Measurements from ENCODE around the gene VPS4B. TPM values are rescaled to one million over a fixed set of nuclear protein-coding genes. Genes with fewer than 3 reads are reported as not detected.

The VPS4B gene
- polyA plus RNA-seq, 3 donors: 15.4 to 48.8 (median 26.7) TPM

- H3K79me2 ChIP-seq (ENCODE audit: insufficient read depth, low read length): no peaks in the 10 kb centered on the region
- WGBS (ENCODE audit: insufficient coverage): 94% methylated on average over 3 of the region's 5 CpGs
- no peak overlapping the region for H3K9ac ChIP-seq (ENCODE audit: insufficient read depth, low read length, poor library complexity, severe bottlenecking)
- Mint-ChIP-seq H3K36me3 (peaks cover 60 to 71% of the 10 kb centered on the region in 2 donors), H3K9me3 (no peaks in the 10 kb centered on the region), H3K27ac (no peak overlapping the region), H3K27me3 (ENCODE audit: low read depth in 3 of 3) (peaks cover 0 to 2% (median 0%) of the 10 kb centered on the region in 3 donors), H3K4me3 (no peak overlapping the region), H3K4me1 (peaks cover 2% of the 10 kb centered on the region)
- no peaks in the 10 kb centered on the region for H3K9me3 ChIP-seq (replicated peaks in 1 of 2; ENCODE audit: control insufficient read depth in 1 of 2, insufficient read depth in 1 of 2, low read length in 2 of 2)
- no peaks in the 10 kb centered on the region for H4K20me1 ChIP-seq (ENCODE audit: insufficient read depth, low read length)
- no peak overlapping the region for H3K4me3 ChIP-seq (replicated peaks in 1 of 3; ENCODE audit: low read depth in 2 of 3, low read length in 3 of 3)
- H3K27me3 ChIP-seq (ENCODE audit: control insufficient read depth in 2 of 2, insufficient read depth in 2 of 2, low read length in 2 of 2): no peaks in the 10 kb centered on the region
- H2AFZ ChIP-seq (ENCODE audit: insufficient read depth, low read depth, low read length, poor library complexity, severe bottlenecking): no peak overlapping the region
- H3K4me1 ChIP-seq (ENCODE audit: control insufficient read depth in 1 of 2, insufficient read depth in 2 of 2, low read length in 2 of 2): no peaks in the 10 kb centered on the region
- peaks cover 39 to 81% of the 10 kb centered on the region in 2 donors for H3K36me3 ChIP-seq (replicated peaks in 1 of 2; ENCODE audit: control insufficient read depth in 1 of 2, insufficient read depth in 2 of 2, low read length in 2 of 2)
- H3K27ac ChIP-seq (ENCODE audit: low read depth in 1 of 2, low read length in 2 of 2): no peak overlapping the region
- TF ChIP-seq, protein P1, sequence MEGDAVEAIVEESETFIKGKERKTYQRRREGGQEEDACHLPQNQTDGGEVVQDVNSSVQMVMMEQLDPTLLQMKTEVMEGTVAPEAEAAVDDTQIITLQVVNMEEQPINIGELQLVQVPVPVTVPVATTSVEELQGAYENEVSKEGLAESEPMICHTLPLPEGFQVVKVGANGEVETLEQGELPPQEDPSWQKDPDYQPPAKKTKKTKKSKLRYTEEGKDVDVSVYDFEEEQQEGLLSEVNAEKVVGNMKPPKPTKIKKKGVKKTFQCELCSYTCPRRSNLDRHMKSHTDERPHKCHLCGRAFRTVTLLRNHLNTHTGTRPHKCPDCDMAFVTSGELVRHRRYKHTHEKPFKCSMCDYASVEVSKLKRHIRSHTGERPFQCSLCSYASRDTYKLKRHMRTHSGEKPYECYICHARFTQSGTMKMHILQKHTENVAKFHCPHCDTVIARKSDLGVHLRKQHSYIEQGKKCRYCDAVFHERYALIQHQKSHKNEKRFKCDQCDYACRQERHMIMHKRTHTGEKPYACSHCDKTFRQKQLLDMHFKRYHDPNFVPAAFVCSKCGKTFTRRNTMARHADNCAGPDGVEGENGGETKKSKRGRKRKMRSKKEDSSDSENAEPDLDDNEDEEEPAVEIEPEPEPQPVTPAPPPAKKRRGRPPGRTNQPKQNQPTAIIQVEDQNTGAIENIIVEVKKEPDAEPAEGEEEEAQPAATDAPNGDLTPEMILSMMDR (IDR thresholded peaks at IDR 0.05): no peak
- intact Hi-C loops (cut with micrococcal nuclease): no loop called here
- DNase-seq: no peak
- H3K4me2 ChIP-seq (replicated peaks; ENCODE audit: extremely low read depth, low read length, poor library complexity, severe bottlenecking): no peak overlapping the region
Observed at GRCh38 chr18:63344263-63344662, 78.0 kb downstream of the VPS4B start.

DNA sequence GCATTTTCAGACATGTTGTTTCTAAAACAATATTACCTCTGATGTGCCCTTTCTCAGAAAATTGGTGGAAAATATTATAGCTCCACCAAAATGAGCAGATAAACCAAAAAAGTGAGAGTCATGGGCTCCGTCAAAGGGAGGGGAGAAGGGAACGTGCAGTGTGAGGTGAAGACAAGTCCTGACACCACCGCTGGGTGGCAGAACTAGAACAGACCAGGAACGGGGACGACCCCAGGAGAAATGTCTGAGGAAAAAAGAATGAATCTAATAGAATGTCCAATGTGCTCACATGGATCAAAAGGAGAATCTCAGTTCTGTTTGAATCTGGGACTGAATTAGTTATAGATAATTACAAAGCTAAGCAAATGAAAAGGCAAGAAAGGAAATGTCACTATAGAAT, 80.1 kb downstream of the VPS4B start:
- peaks cover 0 to 2% (median 0%) of the 10 kb centered on the region in 3 donors for H3K27me3 Mint-ChIP-seq (ENCODE audit: low read depth in 3 of 3)
- peaks cover 62 to 67% of the 10 kb centered on the region in 2 donors for H3K36me3 Mint-ChIP-seq
- no peaks in the 10 kb centered on the region for H3K27me3 ChIP-seq (ENCODE audit: control insufficient read depth in 2 of 2, insufficient read depth in 2 of 2, low read length in 2 of 2)
- no peaks in the 10 kb centered on the region for H4K20me1 ChIP-seq (ENCODE audit: insufficient read depth, low read length)
- 81% methylated on average over 5 of the region's 5 CpGs for WGBS (ENCODE audit: insufficient coverage)
- no peak overlapping the region for H3K4me3 ChIP-seq (replicated peaks in 1 of 3; ENCODE audit: low read depth in 2 of 3, low read length in 3 of 3)
- peaks cover 2% of the 10 kb centered on the region for H3K4me1 Mint-ChIP-seq
- intact Hi-C loops (cut with micrococcal nuclease): no loop called here
- H3K9me3 ChIP-seq (replicated peaks in 1 of 2; ENCODE audit: control insufficient read depth in 1 of 2, insufficient read depth in 1 of 2, low read length in 2 of 2): no peaks in the 10 kb centered on the region
- H3K4me1 ChIP-seq (ENCODE audit: control insufficient read depth in 1 of 2, insufficient read depth in 2 of 2, low read length in 2 of 2): no peaks in the 10 kb centered on the region
- no peaks in the 10 kb centered on the region for H3K79me2 ChIP-seq (ENCODE audit: insufficient read depth, low read length)
- H2AFZ ChIP-seq (ENCODE audit: insufficient read depth, low read depth, low read length, poor library complexity, severe bottlenecking): no peak overlapping the region
- peak overlapping the region in 1 of 7 donors; percentile 28 for H3K27ac Mint-ChIP-seq
- no peak for DNase-seq
- H3K27ac ChIP-seq (ENCODE audit: low read depth in 1 of 2, low read length in 2 of 2): no peak overlapping the region
- H3K4me2 ChIP-seq (replicated peaks; ENCODE audit: extremely low read depth, low read length, poor library complexity, severe bottlenecking): no peak overlapping the region
- H3K4me3 Mint-ChIP-seq: no peak overlapping the region
- TF ChIP-seq, protein P1 (IDR thresholded peaks at IDR 0.05): peak; percentile 53
- H3K9ac ChIP-seq (ENCODE audit: insufficient read depth, low read length, poor library complexity, severe bottlenecking): no peak overlapping the region
- no peaks in the 10 kb centered on the region for H3K9me3 Mint-ChIP-seq
- H3K36me3 ChIP-seq (replicated peaks in 1 of 2; ENCODE audit: control insufficient read depth in 1 of 2, insufficient read depth in 2 of 2, low read length in 2 of 2): peaks cover 30 to 84% of the 10 kb centered on the region in 2 donors
